HepG2 (cell line): ENCODE data around the gene CHMP1A. TPM values are rescaled to one million over a fixed set of nuclear protein-coding genes. Genes with fewer than 3 reads are reported as not detected.

Experiments used
- AHR ChIP-seq: IDR thresholded peaks from 2 replicates; pipeline ENCODE4 v1.6.1; 2018; ENCODE audit warnings: missing genetic modification reagents, missing compliant biosample characterization
- KAT7 ChIP-seq: IDR thresholded peaks from 2 replicates; pipeline ENCODE4 v1.6.1; 2018; ENCODE audit warnings: borderline replicate concordance, missing compliant biosample characterization
- PLRG1 ChIP-seq: fragments of 450-650 bp; conservative IDR thresholded peaks from 2 replicates; pipeline ENCODE4 v1.6.1; 2016
- SP1 ChIP-seq, 2 experiments: fragments of 450-650 bp in 1 of 2; sonication (generic) in 1 of 2; formaldehyde crosslinking in 1 of 2; IDR thresholded peaks; 2 replicates each; pipeline versions ENCODE4 v1.4.0 to v1.6.1; 2016 to 2020; ENCODE audit warnings: missing genetic modification reagents in 1 of 2
- ZBTB42 ChIP-seq: sonication (generic); formaldehyde crosslinking; IDR thresholded peaks from 2 replicates; pipeline ENCODE4 v1.5.0; 2020; ENCODE audit warnings: mild to moderate bottlenecking, missing genetic modification reagents
- ZNF326 ChIP-seq: sonication (generic); formaldehyde crosslinking; IDR thresholded peaks from 2 replicates; pipeline ENCODE4 v1.4.0; 2020; ENCODE audit warnings: missing genetic modification reagents, borderline replicate concordance
- ZNF629 ChIP-seq: sonication (generic); formaldehyde crosslinking; conservative IDR thresholded peaks from 2 replicates; pipeline ENCODE4 v1.5.0; 2020; ENCODE audit warnings: missing genetic modification reagents
- ZNF724P ChIP-seq: sonication (generic); formaldehyde crosslinking; IDR thresholded peaks from 2 replicates; pipeline ENCODE4 v1.8.0; 2022; ENCODE audit warnings: missing genetic modification reagents, borderline replicate concordance
- ZSCAN20 ChIP-seq: sonication (generic); formaldehyde crosslinking; IDR thresholded peaks from 2 replicates; pipeline ENCODE4 v1.4.0; 2020; ENCODE audit warnings: missing genetic modification reagents, mild to moderate bottlenecking, borderline replicate concordance
- ZSCAN30 ChIP-seq: sonication (generic); formaldehyde crosslinking; IDR thresholded peaks from 2 replicates; pipeline ENCODE4 v1.5.0; 2020; ENCODE audit warnings: mild to moderate bottlenecking, missing genetic modification reagents
- polyA plus RNA-seq, 8 experiments: library from polyadenylated mRNA; depleted of rRNA in 3 of 8; stranded (reverse) in 7 of 8; unstranded in 1 of 8; fragments of >200 nt; fragmentation: Illumina TruSeq in 4 of 8; extraction: Trizol in 4 of 8; gene quantifications; 2 replicates each; pipeline versions ENCODE4 v1.2.1 to v1.2.3, GENCODE V29; 2011 to 2016; ENCODE audit warnings: low read depth in 4 of 8, missing spikeins in 1 of 8, mixed read lengths in 1 of 8; ENCODE audit not compliant: insufficient read depth in 1 of 8
- total RNA-seq, 5 experiments: library from RNA; depleted of rRNA; stranded (reverse); fragments of >200 nt; fragmentation: Illumina TruSeq; extraction: Trizol; gene quantifications; 2 replicates each; pipeline ENCODE4 v1.2.3, GENCODE V29; 2016; ENCODE audit warnings: low read depth in 1 of 5
- TF ChIP-seq, protein P1 (sequence below): sonication (generic); formaldehyde crosslinking; IDR thresholded peaks from one replicate; pipeline ENCODE4 v1.5.1; 2020; ENCODE audit warnings: mild to moderate bottlenecking, missing genetic modification reagents; ENCODE audit errors: not compliant biosample characterization
- TF ChIP-seq, protein P2 (sequence below): sonication (generic); formaldehyde crosslinking; IDR thresholded peaks from 2 replicates; pipeline ENCODE4 v1.5.1; 2020; ENCODE audit warnings: mild to moderate bottlenecking, missing genetic modification reagents, moderate library complexity
- TF ChIP-seq, protein P3 (sequence below), 2 experiments: sonication (generic) in 1 of 2; formaldehyde crosslinking in 1 of 2; IDR thresholded peaks; 2 replicates each; pipeline versions ENCODE4 v1.4.0 to v1.6.1; 2018 to 2020; ENCODE audit warnings: missing genetic modification reagents in 2 of 2, borderline replicate concordance in 1 of 2, low read depth in 1 of 2, mild to moderate bottlenecking in 1 of 2, missing biosample characterization in 1 of 2

The CHMP1A gene
- total and polyA plus RNA-seq, 2 of the 13 experiments (the other 11 are each of a cell fraction or from before 2014, with no cell fraction given): 69.4 to 73.3 TPM

DNA sequence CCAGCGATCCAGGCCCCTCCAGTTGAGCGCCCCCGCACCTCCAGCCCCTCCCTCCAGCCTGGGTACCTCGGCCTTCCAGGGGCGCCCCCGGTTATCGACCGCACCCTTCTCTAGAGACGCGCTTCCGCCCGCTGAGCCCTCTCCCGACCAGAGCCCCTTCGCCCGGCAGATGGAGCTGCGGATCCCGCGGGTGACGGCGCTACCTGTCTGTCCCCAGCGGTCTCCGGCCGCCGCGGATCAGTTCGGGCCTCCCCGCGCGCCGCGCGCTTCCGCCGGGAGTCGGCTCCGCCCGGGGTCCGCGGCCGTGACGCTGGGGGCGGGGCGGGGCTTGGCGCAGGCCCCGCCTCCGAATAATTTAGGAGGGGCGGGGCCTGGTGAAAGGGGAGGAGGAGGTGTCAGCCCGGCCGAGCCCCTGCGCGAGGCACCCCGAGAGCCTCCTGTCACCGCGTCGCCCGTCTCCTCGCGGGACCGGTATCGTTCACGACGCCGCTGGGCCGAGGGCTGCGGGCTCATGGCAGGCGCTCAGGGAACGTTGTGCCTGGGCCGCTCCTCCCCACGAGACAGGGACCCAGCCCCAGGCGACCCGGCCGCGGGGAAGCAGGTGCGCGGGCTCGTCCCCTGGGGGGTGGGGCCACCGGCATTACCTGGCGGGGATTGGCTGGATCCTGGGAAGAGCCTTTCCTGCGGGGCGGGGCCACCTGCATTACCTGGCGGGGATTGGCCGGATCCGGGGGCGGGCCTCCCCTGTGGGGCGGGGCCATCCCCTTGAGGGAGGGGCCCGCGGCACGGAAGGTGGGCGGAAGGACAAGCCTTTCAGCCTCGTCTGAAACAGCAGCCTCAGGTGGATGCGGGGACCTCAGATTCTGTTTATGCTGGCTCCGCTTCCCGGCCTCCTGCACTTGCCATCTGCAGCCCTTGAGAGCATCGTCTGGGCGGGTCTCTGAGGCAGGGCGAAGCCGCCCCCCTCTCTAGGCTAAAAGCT, 44.2 kb upstream of the CHMP1A start, which contains the start of gene SPATA2L (continued):
- TF ChIP-seq, protein P1, sequence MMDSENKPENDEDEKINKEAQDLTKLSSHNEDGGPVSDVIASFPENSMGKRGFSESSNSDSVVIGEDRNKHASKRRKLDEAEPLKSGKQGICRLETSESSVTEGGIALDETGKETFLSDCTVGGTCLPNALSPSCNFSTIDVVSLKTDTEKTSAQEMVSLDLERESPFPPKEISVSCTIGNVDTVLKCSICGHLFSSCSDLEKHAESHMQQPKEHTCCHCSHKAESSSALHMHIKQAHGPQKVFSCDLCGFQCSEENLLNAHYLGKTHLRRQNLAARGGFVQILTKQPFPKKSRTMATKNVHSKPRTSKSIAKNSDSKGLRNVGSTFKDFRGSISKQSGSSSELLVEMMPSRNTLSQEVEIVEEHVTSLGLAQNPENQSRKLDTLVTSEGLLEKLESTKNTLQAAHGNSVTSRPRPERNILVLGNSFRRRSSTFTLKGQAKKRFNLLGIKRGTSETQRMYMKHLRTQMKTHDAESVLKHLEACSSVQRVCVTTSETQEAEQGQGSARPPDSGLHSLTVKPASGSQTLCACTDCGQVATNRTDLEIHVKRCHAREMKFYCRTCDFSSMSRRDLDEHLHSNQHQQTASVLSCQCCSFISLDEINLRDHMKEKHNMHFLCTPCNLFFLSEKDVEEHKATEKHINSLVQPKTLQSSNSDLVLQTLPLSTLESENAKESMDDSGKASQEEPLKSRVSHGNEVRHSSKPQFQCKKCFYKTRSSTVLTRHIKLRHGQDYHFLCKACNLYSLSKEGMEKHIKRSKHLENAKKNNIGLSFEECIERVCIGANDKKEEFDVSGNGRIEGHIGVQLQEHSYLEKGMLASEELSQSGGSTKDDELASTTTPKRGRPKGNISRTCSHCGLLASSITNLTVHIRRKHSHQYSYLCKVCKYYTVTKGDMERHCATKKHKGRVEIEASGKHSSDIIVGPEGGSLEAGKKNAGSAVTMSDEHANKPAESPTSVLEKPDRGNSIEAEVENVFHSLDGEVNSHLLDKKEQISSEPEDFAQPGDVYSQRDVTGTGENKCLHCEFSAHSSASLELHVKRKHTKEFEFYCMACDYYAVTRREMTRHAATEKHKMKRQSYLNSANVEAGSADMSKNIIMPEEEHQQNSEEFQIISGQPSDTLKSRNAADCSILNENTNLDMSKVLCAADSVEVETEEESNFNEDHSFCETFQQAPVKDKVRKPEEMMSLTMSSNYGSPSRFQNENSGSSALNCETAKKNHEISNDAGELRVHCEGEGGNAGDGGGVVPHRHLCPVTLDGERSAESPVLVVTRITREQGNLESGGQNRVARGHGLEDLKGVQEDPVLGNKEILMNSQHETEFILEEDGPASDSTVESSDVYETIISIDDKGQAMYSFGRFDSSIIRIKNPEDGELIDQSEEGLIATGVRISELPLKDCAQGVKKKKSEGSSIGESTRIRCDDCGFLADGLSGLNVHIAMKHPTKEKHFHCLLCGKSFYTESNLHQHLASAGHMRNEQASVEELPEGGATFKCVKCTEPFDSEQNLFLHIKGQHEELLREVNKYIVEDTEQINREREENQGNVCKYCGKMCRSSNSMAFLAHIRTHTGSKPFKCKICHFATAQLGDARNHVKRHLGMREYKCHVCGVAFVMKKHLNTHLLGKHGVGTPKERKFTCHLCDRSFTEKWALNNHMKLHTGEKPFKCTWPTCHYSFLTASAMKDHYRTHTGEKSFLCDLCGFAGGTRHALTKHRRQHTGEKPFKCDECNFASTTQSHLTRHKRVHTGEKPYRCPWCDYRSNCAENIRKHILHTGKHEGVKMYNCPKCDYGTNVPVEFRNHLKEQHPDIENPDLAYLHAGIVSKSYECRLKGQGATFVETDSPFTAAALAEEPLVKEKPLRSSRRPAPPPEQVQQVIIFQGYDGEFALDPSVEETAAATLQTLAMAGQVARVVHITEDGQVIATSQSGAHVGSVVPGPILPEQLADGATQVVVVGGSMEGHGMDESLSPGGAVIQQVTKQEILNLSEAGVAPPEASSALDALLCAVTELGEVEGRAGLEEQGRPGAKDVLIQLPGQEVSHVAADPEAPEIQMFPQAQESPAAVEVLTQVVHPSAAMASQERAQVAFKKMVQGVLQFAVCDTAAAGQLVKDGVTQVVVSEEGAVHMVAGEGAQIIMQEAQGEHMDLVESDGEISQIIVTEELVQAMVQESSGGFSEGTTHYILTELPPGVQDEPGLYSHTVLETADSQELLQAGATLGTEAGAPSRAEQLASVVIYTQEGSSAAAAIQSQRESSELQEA (CRISPR knock-in tag): peak; percentile 86
- TF ChIP-seq ZNF326 (no peak), ZBTB42 (CRISPR knock-in tag) (no peak; the same call in 1 of the 2 replicates), AHR (CRISPR knock-in tag) (peak; percentile 88; the same call in 1 of the 2 replicates), ZNF629 (no peak), PLRG1 (no peak), ZNF724P (CRISPR knock-in tag) (no peak), ZSCAN20 (CRISPR knock-in tag) (peak; percentile 78; the same call in 1 of the 2 replicates), ZSCAN30 (CRISPR knock-in tag) (no peak), KAT7 (CRISPR knock-in tag) (no peak), SP1 (IDR thresholded peaks at IDR 0.05) (peak; percentile 80), SP1 (CRISPR knock-in tag; IDR thresholded peaks at IDR 0.05) (peak; percentile 94)
- TF ChIP-seq, protein P2, sequence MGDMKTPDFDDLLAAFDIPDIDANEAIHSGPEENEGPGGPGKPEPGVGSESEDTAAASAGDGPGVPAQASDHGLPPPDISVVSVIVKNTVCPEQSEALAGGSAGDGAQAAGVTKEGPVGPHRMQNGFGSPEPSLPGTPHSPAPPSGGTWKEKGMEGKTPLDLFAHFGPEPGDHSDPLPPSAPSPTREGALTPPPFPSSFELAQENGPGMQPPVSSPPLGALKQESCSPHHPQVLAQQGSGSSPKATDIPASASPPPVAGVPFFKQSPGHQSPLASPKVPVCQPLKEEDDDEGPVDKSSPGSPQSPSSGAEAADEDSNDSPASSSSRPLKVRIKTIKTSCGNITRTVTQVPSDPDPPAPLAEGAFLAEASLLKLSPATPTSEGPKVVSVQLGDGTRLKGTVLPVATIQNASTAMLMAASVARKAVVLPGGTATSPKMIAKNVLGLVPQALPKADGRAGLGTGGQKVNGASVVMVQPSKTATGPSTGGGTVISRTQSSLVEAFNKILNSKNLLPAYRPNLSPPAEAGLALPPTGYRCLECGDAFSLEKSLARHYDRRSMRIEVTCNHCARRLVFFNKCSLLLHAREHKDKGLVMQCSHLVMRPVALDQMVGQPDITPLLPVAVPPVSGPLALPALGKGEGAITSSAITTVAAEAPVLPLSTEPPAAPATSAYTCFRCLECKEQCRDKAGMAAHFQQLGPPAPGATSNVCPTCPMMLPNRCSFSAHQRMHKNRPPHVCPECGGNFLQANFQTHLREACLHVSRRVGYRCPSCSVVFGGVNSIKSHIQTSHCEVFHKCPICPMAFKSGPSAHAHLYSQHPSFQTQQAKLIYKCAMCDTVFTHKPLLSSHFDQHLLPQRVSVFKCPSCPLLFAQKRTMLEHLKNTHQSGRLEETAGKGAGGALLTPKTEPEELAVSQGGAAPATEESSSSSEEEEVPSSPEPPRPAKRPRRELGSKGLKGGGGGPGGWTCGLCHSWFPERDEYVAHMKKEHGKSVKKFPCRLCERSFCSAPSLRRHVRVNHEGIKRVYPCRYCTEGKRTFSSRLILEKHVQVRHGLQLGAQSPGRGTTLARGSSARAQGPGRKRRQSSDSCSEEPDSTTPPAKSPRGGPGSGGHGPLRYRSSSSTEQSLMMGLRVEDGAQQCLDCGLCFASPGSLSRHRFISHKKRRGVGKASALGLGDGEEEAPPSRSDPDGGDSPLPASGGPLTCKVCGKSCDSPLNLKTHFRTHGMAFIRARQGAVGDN (CRISPR knock-in tag): peak; percentile 50; the same call in 1 of the 2 replicates
- TF ChIP-seq, protein P3, sequence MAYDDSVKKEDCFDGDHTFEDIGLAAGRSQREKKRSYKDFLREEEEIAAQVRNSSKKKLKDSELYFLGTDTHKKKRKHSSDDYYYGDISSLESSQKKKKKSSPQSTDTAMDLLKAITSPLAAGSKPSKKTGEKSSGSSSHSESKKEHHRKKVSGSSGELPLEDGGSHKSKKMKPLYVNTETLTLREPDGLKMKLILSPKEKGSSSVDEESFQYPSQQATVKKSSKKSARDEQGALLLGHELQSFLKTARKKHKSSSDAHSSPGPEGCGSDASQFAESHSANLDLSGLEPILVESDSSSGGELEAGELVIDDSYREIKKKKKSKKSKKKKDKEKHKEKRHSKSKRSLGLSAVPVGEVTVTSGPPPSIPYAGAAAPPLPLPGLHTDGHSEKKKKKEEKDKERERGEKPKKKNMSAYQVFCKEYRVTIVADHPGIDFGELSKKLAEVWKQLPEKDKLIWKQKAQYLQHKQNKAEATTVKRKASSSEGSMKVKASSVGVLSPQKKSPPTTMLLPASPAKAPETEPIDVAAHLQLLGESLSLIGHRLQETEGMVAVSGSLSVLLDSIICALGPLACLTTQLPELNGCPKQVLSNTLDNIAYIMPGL (CRISPR knock-in tag; IDR thresholded peaks at IDR 0.05; ENCODE audit: borderline replicate concordance in 1 of 2, low read depth in 1 of 2): peak; percentile 38 to 58; a peak in 3 of 4 replicates
